SKM-1 treated with dmso at 0.1 percent for 144 hours (cell line): ENCODE data around the gene CDC14A.

Experiments used
- DNase-seq: peaks from one replicate; lab custom pipeline; 2025; ENCODE audit not compliant: unreplicated experiment; lab: John Stamatoyannopoulos, UW

Gene CDC14A

GRCh38 chr1:100526894-100527293 is 174.6 kb downstream of the CDC14A start:
- no peak for DNase-seq

- DNase-seq: no peak
These were observed 176.6 kb downstream of the CDC14A start for GRCh38 chr1:100528871-100529270.

GRCh38 chr1:100530141-100530540 is 177.8 kb downstream of the CDC14A start:
- no peak for DNase-seq

- peak; percentile 96 for DNase-seq
These were observed 178.7 kb downstream of the CDC14A start for GRCh38 chr1:100530880-100531487.

- DNase-seq: no peak
These were observed 180.3 kb downstream of the CDC14A start for GRCh38 chr1:100532645-100533044.

- DNase-seq: peak; percentile 71
These were observed 183.0 kb downstream of the CDC14A start for GRCh38 chr1:100535264-100535663.

- no peak for DNase-seq
These were observed 183.7 kb downstream of the CDC14A start for GRCh38 chr1:100536031-100536430.

- no peak for DNase-seq
These were observed 186.9 kb downstream of the CDC14A start for GRCh38 chr1:100538913-100539835.

- no peak for DNase-seq
These were observed 187.7 kb downstream of the CDC14A start for GRCh38 chr1:100539836-100540536.

- no peak for DNase-seq
These were observed 190.0 kb downstream of the CDC14A start for GRCh38 chr1:100542285-100542684.

GRCh38 chr1:100543640-100544039 is 191.3 kb downstream of the CDC14A start:
- DNase-seq: peak; percentile 48

- no peak for DNase-seq
These were observed 192.5 kb downstream of the CDC14A start for GRCh38 chr1:100544791-100545190.

GRCh38 chr1:100545855-100546254 is 193.5 kb downstream of the CDC14A start:
- no peak for DNase-seq

GRCh38 chr1:100552031-100552430 is 199.7 kb downstream of the CDC14A start:
- DNase-seq: no peak

GRCh38 chr1:100552922-100553321 is 200.6 kb downstream of the CDC14A start:
- DNase-seq: no peak

- no peak for DNase-seq
These were observed 203.9 kb downstream of the CDC14A start for GRCh38 chr1:100556181-100556580.

GRCh38 chr1:100556925-100557605 is 204.8 kb downstream of the CDC14A start:
- no peak for DNase-seq

GRCh38 chr1:100557606-100557953 is 205.3 kb downstream of the CDC14A start:
- DNase-seq: no peak

GRCh38 chr1:100565533-100565932 is 213.2 kb downstream of the CDC14A start:
- no peak for DNase-seq

- no peak for DNase-seq
These were observed 213.8 kb downstream of the CDC14A start for GRCh38 chr1:100565937-100566699.

GRCh38 chr1:100567062-100567461 is 214.8 kb downstream of the CDC14A start:
- no peak for DNase-seq
